ENCODE results near the gene ZNF526. TPM values are rescaled to one million over a fixed set of nuclear protein-coding genes. Genes with fewer than 3 reads are reported as not detected.

ZNF526 gene
- polyA plus RNA-seq, 1 donor from 2014 or later: 2.1 TPM

- Histone ChIP-seq H3K27ac (ENCODE audit: low read length) (peak overlapping the region; percentile 67), H3K27me3 (ENCODE audit: insufficient read depth, low read depth, low read length) (no peaks in the 10 kb centered on the region), H3K36me3 (ENCODE audit: insufficient read depth, low read length) (no peaks in the 10 kb centered on the region), H3K4me3 (ENCODE audit: low read length) (peak overlapping the region; percentile 97), H3K9me2 (ENCODE audit: insufficient read depth, low read length) (no peaks in the 10 kb centered on the region), H3K79me2 (replicated peaks; ENCODE audit: insufficient read depth, low read length) (peaks cover 20% of the 10 kb centered on the region), H3K4me2 (ENCODE audit: low read length) (peak overlapping the region; percentile 49), H3F3A (ENCODE audit: insufficient read depth, low read length, poor library complexity, severe bottlenecking) (no peaks in the 10 kb centered on the region), H2AFZ (ENCODE audit: low read depth, low read length) (no peak overlapping the region), H3K9ac (ENCODE audit: low read length) (peak overlapping the region; percentile 87), H3K9me3 (ENCODE audit: low read length) (no peaks in the 10 kb centered on the region), H4K20me1 (ENCODE audit: insufficient read depth) (no peaks in the 10 kb centered on the region)
- TF ChIP-seq RAD21 (conservative IDR thresholded peaks at IDR 0.05) (no peak), POLR2AphosphoS5 (IDR thresholded peaks at IDR 0.05) (no peak), CTCF (IDR thresholded peaks at IDR 0.05; ENCODE audit: poor library complexity, severe bottlenecking) (no peak), EZH2 (IDR thresholded peaks at IDR 0.05; ENCODE audit: borderline replicate concordance, insufficient read depth, low read length, poor library complexity, severe bottlenecking) (no peak), TAF1 (IDR thresholded peaks at IDR 0.05; ENCODE audit: low read depth) (peak; percentile 6), SMC3 (conservative IDR thresholded peaks at IDR 0.05; ENCODE audit: poor library complexity) (no peak)
These were observed 34.2 kb downstream of the ZNF526 start for GRCh38 chr19:42254089-42254849.

- H3K4me2 ChIP-seq (ENCODE audit: low read length): peak within 1 kb of the TSS; percentile 92
- no peaks in the 10 kb centered on the region for H3K36me3 ChIP-seq (ENCODE audit: insufficient read depth, low read length)
- TF ChIP-seq CTCF (IDR thresholded peaks at IDR 0.05; ENCODE audit: poor library complexity, severe bottlenecking) (no peak), RAD21 (conservative IDR thresholded peaks at IDR 0.05) (no peak), POLR2AphosphoS5 (IDR thresholded peaks at IDR 0.05) (peak; percentile 82), SMC3 (conservative IDR thresholded peaks at IDR 0.05; ENCODE audit: poor library complexity) (peak; percentile 31), EP300 (conservative IDR thresholded peaks at IDR 0.05; ENCODE audit: poor library complexity, severe bottlenecking) (no peak), MXI1 (conservative IDR thresholded peaks at IDR 0.05; ENCODE audit: poor library complexity, severe bottlenecking) (peak; percentile 81), REST (IDR thresholded peaks at IDR 0.05; ENCODE audit: borderline replicate concordance) (no peak), EZH2 (IDR thresholded peaks at IDR 0.05; ENCODE audit: borderline replicate concordance, insufficient read depth, low read length, poor library complexity, severe bottlenecking) (no peak), TAF1 (IDR thresholded peaks at IDR 0.05; ENCODE audit: low read depth) (peak; percentile 39)
- no peaks in the 10 kb centered on the region for H3K9me3 ChIP-seq (ENCODE audit: low read length)
- H3K9me2 ChIP-seq (ENCODE audit: insufficient read depth, low read length): no peaks in the 10 kb centered on the region
- H4K20me1 ChIP-seq (ENCODE audit: insufficient read depth): no peaks in the 10 kb centered on the region
- H3K4me3 ChIP-seq (ENCODE audit: low read length): peak within 1 kb of the TSS; percentile 97
- no peaks in the 10 kb centered on the region for H3K27me3 ChIP-seq (ENCODE audit: insufficient read depth, low read depth, low read length)
- peaks cover 20% of the 10 kb centered on the region for H3K79me2 ChIP-seq (replicated peaks; ENCODE audit: insufficient read depth, low read length)
- H3K27ac ChIP-seq (ENCODE audit: low read length): peak within 1 kb of the TSS; percentile 90
- no peaks in the 10 kb centered on the region for H3F3A ChIP-seq (ENCODE audit: insufficient read depth, low read length, poor library complexity, severe bottlenecking)
- H2AFZ ChIP-seq (ENCODE audit: low read depth, low read length): peak within 1 kb of the TSS; percentile 45
- H3K9ac ChIP-seq (ENCODE audit: low read length): peak within 1 kb of the TSS; percentile 87
These were observed 35.0 kb downstream of the ZNF526 start, which contains the start of gene ERF for GRCh38 chr19:42254850-42255765. ERF (minus strand) TSS chr19:42255128; CDS start chr19:42254999, 129 bp downstream.

All from neural cell (in vitro differentiated cells).